ELF-1 (cell line): Measurements from ENCODE around the gene PIAS4.

Source experiments
- DNase-seq: peaks from one replicate; pipeline ENCODE4 v3.0.0-alpha.2; 2016; ENCODE audit warnings: low read depth, low spot score

The PIAS4 gene

DNA sequence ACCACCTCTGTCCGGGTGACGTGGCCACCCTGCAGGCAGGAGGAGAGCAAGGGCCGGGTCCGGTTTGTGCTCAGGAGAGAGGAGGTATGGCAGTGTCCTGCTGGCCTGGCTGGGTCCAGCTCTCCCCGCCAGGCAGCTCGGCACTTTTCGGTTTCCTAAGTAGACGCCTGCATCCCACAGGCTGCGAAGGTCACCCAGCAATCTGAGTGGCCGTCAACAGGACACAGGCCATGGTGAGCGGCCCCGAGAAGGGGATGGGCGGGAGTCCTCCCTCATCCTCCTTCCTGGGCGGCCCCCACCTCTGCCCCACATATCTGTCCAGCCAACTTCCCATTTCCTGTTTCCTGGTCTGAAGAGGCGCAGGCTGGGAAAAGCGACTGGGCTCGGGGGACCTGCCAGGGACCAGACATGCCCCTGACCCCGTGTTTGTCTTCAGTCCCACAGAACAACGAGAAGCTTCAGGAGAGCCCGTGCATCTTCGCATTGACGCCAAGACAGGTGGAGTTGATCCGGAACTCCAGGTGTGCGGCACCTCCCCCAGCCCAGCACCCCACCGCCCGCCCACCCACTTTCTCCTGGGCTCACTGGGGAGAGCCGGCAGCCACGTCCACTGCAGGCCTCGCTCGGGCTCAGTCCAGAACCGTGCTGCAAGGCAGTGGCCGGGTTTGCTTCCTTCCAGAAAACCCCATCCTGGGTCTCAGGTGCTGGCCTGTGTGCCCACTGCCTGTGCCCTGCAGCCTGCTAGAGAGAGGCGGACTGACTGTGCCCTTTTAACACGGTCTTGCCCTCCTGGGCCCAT is 16.3 kb downstream of the PIAS4 start:
- no peak for DNase-seq

DNA sequence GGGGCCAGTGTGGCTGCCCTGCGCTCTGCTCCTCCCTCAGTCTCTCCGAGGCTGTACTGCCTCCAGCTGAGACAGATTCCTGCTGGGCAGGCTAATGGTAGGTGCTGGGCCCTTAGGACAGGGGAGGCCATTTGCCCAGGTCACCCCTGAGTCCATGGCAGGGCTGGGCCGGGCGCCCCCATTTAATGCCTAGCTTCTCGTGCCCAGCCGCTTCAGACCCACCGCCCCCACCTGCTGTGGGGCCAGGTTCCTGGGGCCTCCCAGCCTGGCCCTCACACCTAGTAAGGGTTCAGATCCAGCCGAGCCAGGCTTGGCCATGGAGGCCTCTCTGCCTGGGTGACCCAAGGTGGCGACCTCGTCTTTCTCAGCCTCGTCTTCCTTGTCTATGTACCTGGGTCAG is 17.8 kb downstream of the PIAS4 start:
- DNase-seq, result no peak

DNA sequence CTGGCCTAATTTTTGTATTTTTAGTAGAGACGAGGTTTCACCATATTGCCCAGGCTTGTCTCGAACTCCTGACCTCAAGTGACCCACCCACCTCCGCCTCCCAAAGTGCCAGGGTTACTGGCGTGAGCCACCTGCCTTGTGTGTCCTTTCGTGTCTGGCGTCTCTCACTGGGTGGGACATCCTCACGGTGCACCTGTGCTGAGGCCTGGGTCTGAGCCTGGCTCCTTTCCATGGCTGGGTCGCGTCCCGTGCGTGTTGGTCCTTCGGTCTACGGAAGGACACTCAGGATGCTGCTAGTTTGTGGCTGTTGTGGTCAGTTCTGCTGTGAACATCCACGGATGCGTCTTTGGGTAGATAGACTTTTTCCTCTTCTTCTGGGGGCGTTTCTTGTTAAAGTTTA is 19.6 kb downstream of the PIAS4 start:
- DNase-seq, result no peak

DNA sequence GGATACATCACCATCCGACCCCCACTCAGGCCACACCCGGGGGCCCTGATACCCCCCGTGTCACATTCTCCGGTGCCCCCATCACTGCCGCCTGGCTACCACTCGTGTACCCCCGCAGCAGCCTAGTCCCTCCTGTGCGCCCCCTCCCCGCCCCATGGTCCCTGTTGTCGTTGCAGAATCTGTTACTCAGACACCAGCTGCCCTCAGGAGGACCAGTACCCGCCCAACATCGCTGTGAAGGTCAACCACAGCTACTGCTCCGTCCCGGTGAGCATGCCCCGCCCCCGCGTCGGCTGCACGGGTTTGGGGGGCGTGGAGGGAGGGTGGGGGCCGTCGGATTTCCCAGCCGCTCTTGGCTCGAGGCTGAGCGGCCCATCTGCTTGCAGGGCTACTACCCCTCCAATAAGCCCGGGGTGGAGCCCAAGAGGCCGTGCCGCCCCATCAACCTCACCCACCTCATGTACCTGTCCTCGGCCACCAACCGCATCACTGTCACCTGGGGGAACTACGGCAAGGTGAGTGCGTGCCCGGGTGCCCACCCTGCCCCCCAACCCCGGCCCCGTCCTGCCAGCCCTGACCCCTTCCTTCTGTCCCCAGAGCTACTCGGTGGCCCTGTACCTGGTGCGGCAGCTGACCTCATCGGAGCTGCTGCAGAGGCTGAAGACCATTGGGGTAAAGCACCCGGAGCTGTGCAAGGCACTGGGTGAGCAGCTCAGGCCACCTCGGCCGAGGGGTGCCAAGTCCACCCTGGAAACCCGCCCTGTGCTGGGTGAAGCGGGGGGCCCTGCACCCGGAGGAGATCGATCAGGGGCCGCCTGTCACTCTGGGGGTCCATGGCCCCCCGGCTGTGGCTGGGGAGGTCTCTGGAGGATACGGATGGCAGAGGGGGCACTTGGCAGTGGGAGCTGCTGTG is 21.1 kb downstream of the PIAS4 start:
- no peak for DNase-seq

DNA sequence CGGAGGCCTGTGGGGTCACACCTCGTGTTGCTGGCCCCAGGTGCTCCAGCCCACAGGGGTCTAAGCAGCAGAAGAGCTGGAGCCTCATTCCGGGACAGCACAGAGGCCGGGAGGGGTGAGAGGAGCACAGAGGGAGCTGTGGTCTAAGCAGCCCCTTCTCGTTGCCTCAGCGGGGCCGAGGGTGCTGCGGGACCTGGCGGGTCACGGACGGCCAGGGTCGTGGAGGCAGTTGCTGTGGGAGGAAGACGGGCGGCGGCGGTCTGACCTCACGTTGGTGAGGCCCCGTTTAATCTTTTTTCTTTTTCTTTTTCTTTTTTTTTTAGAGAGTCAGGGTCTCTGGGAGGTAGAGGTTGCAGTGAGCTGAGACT is 21.7 kb downstream of the PIAS4 start:
- no peak for DNase-seq

DNA sequence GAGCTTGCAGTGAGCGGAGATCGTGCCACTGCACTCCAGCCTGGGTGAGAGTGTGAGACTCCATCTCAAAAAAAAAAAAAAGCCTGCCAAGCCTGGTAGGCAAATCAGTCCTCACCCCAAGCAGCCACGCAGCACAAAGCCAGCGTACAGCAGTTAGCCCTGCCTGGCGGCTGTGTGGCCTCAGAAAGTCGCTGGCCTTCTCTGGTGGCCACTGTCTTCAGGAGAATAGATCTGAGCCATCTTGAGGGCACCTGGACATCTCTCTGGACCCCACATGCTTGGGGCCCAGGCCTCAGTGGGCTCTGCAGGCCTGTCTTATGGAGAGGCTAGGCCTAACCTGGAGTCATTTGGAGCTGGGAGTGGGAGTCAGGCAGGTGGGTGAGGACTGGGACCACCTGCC is 23.0 kb downstream of the PIAS4 start:
- no peak for DNase-seq

DNA sequence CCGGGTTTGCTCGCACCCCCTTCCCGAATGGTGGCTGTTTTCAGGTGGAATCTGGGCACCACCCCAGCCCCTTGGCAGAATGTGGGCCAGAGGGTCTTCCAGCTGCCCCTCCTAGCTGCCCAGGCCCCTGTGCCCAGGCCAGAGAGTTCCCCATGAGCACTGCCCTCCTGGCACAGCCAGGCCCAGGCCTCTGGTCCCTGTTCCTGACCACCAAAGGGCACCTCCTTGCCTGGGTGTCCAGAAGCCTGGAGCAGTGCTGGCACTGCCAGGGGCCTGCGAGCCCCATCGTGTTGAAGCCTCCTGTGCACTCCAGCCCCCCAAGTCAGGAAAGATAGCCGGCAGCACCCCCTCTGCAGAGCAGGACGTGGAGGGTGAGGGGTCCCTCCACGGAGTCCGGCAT is 23.4 kb downstream of the PIAS4 start:
- DNase-seq, result no peak

DNA sequence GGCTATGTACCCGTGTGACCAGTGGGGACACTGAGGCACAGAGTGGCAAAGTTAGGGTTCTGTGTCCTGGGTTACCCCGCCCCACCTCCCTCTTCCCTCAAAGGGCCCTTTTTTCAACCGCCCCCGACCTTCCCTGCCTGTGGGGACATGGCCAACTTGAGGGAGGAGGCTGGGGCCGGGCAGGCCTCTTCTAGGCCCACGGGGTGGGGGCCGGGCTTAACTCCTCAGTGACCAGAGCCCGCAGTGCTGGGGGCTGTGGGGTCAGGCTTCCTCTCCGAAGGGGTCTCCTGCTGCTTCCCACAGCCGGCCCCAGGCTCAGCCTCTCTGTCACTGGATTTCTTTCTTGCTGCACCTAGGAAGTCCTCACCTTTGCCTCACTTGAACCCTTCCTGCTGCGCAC is 23.9 kb downstream of the PIAS4 start:
- DNase-seq, result no peak

DNA sequence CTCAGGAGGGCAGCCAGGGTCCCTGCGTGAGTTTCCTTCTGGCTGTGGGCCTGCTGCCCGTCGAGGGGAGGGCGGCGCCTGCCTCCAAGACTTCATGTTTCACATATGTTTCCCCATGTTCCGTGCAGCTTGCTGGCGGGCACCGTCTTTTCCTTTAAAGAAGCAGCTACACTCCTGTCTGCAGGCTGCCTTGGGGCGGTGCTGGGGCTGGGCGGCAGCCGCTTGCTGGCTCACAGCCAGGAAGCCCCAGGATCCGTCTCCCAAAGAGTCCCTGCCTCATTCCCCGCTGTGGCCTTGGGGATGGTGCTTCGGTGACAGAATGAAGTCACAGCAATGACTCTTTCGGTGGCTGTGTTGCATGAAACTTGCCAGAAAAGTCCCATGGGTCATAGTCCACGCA is 24.9 kb downstream of the PIAS4 start:
- no peak for DNase-seq

DNA sequence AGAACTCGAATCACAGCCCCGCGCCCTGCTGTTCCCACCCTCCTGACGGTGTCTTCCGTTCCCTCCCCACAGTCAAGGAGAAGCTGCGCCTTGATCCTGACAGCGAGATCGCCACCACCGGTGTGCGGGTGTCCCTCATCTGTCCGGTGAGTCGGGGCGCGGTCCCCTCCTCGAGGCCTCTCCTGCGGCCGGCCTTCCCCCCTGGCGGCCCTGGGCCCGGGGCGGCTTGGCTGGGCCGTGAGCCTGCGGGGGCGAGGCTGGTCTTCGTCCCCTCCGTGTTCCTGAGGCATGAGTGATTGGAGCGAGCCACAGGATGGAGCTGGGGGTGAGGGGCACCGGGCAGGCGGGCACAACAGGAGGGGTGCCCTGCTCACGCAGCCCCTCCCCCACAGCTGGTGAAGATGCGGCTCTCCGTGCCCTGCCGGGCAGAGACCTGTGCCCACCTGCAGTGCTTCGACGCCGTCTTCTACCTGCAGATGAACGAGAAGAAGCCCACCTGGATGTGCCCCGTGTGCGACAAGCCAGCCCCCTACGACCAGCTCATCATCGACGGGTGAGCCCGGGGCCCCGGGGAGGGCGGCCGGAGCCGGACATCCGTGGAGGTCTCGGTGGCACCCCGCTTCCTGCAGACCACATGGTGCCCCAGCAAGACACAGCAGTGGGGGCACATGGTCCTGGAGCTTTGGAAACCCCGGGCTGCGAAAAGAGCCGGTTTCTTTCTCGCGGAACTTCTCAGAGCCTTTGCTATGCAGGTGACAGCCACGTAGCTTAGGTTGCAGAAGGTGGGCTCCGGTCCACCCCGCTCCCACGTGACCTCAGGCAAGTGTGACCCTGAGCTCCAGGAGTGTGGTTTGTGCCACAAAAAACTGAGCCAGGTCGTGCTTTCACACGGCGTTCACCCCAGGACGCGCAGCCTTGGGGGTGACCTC is 25.8 kb downstream of the PIAS4 start:
- DNase-seq, result no peak

DNA sequence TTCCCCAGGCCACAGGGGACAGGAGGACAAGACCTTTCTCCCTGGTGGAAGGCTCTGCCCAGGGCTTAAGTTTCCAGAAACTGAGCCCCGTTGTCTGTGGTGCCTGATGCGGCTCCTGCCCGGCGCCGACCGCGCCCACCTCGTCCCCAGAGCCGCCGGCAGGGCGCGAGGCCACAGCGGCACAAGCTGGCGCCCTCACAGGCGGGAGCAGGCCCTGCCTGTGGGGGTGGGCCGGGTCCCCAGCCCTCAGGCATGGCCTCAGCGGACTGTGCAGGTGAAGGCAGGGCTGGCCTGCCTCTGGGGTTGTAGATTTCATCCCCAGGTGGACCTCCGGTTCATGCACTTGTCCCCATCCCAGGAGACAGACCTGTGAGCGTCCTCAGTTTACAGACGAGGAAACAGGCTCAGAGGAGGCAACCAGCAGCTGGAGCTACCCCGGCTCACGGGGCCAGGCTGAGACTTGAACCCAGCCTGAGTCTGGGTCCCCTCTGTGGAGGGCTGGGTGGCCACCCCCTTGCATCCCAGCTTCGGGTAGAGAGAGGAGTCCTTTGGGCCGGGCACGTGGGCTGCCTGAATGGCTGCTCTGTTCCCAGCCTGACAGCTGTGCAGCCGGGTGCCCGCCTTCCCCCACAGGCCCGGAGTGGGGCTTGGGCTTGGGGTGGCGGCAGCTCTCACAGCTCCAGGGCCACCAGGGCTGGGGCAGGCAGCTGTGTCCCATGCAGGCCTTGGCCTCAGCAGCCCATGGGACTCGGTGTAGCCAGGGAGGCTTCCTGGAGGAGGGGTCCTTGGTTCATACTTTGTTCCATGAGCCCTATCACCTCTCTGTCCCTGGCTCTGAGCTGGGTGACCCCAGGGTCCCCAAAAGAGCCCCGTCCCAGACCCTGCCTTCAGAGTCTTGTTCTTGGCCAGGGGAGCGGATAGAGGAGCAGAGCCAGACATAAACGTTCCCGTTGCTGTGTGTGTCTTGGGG is 26.8 kb downstream of the PIAS4 start:
- DNase-seq, result no peak

DNA sequence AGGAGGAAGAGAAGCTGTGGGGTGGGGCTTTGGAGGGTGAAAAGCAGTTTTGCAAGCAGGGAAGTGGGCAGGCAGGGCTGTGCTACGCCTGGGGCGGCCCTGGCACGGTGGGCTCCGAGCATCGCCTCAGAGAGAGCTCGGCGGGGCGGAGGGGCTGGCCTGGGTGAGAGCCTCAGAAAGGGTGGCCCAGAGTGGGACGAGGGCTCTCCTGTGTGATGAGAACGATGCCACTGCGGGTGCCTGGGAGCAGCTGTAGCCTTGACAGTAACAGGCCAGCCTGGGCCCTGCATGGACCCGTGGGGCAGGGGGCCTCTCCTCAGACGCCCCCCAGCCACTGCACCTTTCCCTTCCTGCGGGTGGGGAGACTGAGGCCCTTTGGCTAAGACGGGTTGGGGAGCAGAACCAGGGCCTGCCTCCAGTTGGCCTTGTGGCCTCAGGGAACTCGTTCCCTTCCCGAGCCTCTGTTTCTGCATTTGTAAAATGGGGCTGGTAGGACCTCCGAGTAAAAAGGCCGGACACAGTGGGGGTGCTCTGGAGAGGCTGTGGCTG is 27.6 kb downstream of the PIAS4 start:
- DNase-seq, result no peak

DNA sequence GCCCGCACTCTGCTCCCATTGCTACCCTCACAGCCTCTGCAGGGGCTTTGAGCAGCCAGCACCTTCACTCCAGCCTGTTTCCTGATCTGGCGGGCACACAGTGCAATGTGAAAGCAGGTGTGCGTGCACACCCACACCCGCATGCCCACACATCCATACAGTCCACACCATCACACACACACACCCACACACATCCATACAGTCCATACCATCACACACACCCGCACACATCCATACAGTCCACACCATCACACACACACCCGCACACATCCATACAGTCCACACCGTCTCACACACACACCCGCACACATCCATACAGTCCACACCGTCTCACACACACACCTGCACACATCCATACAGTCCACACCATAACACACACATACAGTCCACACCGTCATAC is 28.0 kb downstream of the PIAS4 start:
- DNase-seq, result no peak

DNA sequence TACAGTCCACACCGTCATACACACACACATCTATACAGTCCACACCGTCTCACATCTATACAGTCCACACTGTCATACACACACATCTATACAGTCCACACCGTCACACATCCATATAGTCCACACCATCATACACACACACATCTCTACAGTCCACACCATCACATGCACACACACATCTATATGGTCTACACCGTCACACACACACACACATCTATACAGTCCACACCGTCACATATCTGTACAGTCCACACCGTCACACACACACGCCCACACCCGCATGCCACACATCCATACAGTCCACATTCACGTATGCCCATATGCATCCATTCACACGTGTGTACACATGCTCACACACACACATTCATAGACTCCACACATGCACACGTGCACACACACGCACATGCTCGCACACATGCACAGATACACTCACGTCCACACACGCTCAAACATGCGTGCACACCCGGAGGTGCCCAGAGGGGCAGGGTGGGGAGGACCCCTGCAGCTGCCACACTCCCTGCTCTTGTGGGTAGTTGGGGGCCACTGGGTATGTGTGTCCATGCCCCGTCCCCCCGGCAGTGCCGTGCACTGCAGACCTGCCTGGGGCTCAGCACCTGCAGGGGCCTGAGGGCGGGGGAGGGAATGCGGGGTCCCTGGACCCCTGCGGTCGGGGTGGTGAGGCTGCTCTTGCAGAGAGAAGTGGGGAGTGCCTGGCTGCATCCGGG is 29.2 kb downstream of the PIAS4 start:
- DNase-seq, result no peak

DNA sequence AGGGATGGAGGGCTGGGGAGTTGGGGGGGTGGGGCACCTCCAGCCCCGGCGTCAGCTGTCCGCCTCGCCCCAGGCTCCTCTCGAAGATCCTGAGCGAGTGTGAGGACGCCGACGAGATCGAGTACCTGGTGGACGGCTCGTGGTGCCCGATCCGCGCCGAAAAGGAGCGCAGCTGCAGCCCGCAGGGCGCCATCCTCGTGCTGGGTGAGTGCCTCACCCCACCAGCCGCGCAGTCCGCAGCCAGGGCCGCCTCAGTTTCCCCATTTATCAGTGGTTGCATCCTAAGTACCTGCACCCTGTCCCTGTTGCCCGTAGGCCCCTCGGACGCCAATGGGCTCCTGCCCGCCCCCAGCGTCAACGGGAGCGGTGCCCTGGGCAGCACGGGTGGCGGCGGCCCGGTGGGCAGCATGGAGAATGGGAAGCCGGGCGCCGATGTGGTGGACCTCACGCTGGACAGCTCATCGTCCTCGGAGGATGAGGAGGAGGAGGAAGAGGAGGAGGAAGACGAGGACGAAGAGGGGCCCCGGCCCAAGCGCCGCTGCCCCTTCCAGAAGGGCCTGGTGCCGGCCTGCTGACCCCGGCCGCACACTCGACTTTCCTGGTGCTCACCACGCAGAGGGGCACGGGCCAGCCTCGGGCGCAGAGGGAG is 29.9 kb downstream of the PIAS4 start:
- DNase-seq, result no peak

DNA sequence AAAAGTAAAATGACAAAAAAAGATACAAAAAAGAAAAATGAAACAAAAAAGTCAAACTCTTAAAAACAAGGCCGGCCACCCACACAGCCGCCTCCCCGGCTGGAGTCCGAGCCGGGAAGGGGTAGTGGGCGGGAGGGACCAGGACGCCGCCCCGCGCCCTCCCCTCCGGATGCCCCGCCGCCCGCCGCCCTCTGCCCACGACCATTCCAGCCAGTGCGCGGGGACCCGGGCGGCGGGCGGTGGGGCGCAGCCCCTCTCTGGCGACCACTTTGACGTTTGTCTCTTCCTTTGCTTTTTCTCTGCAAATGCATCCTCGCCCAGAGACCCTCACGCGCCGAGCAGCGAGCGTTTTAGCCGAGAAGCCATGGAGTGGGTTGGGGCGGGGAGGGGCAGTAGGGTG is 30.5 kb downstream of the PIAS4 start:
- no peak for DNase-seq

DNA sequence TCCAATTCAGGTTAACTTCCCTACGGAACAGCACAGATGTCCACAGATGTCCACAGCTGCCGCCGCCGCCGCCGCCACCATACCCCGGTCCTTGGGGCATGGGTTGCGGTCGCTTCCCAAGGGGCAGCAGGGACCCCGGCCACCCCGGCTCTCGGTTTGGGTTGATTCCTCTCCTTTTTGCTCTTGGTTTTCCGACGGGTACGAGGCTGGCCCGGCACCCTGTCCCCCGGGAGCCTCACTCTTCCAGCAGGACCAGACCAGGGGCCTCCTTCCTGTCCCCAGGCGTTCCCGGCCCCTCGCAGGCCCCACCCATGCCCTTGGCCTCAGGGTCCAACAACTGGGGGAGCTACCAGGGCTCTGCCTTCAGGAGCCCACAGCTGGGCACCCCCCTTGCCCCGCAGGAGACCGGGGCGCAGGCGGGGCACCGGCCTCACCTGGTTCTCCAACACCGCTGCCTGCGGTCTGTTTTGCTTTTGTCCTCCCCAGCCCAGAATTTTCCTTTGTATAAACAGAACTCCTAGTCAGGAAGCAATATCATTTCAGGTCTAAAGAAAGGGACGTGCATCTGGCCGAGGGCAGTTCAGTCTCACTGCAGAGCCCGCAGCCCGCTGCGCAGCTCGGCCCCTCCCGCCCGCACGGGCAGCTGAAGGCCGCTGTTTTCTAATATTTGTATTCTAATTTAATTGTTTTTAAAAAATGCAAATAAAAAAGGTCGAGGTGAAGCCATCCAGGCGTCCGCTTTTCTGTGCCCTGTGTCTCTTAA is 31.3 kb downstream of the PIAS4 start:
- no peak for DNase-seq

DNA sequence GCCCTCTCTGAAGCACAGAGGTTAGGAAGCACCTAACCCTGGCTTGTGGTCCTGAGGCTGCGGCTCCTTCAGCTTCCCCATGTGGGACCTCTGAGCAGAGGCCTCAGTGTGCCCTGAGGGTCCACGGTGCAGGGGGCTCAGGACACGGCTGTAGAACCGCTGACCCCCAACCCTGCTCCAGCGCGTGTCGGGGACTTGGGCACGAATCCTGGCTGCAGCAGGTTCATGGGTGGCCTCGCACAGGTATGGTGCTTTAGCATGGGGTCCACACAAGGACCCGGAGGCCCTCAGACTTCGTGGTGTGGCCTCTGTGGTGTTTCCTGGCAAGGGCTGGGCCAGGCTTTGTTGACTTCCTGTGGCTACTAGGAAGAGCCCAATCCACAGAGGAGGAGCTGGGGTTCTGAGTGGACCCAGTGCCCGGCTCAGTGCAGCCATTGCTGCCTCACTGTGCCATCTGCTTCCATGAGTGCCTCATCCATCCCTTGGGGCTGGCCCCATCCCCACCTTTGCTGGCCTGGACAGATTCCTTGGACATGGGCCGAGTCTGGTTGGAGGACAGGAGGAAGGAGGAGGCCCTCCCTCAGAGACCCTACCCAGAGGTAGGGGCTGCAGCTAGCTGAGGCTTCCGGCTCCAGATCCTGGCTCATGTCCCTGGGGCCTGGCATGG is 34.7 kb downstream of the PIAS4 start:
- no peak for DNase-seq
